ENCODE results near the gene RPL4.
A peak's percentile ranks its signal among the peaks of the same experiment; 100 is the strongest.
"Not testable (repeated sequence)": the region's sequence is repeated elsewhere in the genome, so short reads cannot be mapped to it uniquely, and the experiment has no call there.

RPL4 gene

DNA sequence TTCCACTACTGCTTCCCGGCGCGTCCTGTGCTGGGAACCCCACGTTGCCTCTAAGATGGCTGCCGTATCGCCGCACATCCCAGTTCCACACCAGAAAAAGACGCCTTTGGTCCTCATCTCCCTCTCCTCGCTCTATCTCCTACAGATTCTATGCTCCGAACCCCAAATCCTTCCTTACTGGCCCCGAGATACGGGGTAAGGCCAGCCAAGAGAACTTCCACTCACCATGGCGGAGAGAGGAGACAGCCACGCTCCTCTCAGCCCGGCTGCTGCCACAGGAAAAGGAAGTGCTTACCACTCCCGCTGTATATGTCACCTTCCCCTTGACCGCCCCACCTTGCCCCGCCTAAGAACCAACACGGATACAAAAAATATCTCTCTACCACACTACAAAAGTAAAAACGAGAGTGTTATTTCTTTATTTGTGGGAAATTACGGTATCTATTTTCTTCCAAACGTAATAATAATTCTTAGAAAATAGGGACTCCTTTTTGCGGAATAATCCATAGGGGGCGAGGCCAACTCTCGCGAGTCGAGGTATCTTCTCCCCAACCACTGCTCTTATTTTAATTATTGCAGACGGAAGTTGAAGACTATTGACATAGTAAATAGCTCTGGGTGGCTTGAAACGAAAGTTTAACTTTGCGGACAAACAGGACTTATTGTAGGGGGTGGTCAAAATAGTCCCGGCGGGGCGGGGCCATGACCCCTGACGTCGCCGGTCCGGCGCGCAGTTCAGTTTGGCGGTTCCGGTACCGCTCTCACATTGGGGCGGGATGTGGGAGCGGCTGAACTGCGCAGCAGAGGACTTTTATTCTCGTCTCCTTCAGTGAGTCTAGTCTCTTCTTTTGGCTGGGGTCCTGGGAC, at the start of gene RPL4, which contains the start of gene ZWILCH:
Gene RPL4, minus strand, starts transcription at position 293 of the 867 bp plus-strand sequence. Its CDS starts 65 bp downstream, at position 228.
Gene ZWILCH, plus strand, starts transcription at position 764 of the 867 bp plus-strand sequence. Its CDS starts 13 bp downstream, at position 777.
- DNase-seq: peak; percentile 89

DNA sequence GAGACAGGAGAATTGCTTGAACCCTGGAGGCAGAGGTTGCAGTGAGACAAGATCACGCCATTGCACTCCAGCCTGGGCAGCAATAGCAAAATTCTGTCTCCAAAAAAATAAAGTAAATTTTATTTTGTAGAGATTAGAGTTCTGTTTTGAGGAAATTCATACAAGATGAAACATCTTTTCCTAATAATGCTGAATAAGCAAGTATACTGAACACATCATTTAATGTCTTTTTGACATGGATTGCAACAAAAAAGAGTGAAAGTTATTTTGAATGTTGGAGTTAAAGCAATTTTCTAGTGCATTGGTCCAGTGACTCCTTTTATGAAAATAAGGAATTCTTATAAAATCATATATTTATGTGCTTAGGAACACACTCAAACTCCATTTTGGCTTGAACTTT, 40.6 kb upstream of the RPL4 start:
- no peak for DNase-seq

DNA sequence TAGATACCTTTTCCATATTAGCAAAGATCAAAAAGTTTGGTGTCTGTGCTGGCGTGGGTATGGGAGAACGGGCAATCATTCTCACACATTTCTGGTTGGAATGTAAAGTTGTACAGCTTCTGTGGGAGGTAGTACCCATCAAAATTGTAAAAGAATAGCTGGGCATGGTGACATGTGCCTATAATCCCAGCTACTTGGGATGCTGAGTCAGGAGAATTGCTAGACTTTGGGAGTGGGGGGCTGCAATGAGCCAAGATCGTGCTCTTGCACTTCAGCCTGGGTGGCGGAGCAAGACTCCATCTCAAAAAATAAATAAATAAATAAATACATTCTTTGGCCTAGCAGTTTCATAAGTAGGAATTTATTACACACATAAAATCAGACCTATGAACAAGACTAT, 38.2 kb upstream of the RPL4 start:
- DNase-seq: no peak

DNA sequence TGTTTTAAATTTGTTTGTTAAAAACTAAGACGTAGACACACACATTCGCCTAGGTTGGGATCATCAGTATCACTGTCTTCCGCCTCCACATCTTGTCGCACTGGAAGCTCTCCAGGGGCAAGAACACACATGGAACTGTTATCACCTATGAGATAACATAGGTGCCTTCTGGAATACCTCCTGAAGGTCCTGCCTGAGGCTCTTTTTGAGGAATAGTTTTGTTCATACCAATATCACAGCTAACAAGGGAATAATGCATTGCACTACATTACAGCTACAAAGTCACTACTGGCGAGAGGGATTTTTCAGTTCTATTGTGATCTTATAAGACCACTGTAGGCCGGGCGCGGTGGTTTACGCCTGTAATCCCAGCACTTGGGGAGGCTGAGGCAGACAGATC, 30.4 kb upstream of the RPL4 start:
- DNase-seq: no peak

DNA sequence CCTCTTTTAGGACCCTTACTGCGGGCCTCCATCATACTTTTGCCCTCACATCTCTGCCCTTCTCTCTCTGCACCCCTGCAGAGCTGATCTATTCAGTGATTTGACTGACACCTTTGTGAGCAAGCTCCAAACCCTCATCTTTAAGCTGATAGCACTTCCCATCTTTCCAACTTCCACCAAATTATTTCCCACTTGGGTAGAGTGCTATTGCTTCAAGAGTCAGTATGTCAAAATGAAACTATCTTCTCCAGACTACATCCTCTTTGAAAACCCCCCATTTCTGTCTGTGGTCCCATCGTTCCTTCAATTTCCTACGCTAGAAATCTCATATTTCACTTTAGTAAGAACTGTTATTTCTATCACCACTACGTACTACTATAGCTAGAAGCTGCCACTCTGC, 20.2 kb upstream of the RPL4 start:
- DNase-seq: no peak

DNA sequence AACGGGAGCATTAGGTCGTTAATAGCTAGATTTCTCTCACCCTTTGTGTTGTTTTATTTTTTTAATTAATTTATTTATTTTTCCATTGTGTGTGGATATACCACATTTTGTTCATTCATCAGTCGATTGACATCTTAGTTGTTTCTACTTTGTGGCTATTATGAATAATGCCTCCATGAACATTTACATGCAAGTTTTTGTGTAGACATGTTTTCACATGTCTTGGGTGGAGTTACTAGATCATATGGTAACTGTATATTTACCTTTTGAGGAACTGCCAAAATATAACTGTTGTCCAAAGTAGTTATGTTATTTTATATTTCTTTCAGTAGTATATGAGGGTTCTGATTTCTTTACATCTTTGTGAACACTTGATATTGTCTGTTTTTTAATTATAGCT, 19.3 kb upstream of the RPL4 start:
- DNase-seq: no peak

DNA sequence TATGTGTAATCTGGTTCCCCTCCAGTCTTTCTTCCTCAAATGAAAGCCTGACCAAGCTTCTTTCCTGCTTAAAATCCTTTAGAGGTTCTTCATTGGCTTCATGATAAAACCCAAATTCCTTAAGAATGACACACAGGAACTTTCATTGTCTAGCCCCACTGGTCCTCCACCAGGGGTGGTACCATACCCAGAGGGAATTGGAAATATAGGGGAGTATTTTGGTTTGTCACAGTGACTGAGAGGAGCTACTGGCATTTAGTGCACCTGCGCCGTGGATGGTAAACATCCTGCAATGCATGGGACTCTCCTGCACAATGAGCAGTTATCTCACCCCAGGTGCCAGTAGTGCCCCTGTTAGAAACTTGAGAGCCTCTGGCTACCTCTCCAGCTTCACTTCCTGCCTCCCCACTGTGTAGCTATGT, 11.3 kb upstream of the RPL4 start:
- DNase-seq: no peak

DNA sequence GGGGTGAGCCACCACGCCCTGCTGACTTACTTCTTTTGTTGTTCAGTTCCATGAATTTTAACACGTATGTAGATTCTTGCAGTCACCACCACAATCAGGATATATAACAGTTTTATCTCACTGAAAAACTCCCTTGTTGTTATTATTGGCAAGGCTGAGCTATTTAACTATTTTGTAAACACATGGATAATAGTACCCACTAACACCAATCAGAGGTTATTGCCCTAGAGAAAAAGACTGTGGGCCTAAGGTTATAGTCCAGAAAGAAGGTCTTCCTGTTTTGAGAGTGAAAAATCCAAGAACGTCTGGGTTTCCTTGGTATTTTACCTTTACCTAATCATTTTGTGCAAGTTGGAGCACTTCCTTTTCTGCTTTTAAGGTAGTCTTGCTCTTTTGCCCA, 9.9 kb upstream of the RPL4 start:
- DNase-seq: no peak

DNA sequence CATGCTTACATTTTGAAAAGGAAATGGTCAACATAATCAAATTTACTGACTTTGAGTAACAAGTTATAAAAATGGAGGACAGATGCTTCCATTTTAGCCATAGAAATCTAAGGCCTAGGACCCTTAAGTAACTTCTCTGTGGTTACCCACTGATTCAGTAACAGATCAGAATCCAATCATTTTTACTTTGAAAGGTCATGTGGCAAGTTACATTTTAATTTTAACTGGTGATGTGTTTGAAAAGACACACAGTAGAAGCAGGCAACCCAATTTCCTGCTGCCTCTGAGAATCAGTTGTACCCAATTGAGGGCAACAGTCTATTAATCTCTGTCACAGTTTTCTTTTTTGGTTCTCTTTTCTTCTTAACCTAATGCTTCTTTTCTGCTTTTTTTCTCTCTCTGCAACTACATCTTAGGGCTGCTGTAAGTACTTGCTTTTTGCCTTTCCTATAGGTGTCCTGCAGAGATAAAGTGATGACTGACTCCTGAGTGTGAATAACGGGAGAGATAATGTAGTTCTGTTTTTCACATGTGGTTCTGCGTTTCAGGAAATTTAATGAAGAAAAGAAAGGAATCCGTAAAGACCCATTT, 3.7 kb upstream of the RPL4 start:
- DNase-seq: no peak

DNA sequence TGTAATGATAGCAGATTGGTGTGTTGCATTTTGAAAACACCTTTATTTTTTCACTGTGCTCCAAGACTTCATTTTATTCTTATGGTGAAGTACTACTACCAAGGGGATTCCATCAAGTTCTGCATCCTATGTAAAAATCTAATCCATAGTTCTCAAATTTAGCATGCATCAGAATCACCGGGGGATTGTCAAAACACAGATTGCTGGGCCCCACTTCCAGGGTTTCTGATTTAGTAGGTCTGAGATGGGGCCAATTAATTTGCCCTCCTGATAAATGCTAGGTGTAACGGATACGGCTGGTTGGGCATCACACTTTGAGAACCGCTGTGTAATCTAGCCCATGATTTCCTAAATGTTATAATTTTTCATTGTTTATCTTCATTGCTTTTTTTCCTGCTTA, 1.2 kb upstream of the RPL4 start:
- no peak for DNase-seq

DNA sequence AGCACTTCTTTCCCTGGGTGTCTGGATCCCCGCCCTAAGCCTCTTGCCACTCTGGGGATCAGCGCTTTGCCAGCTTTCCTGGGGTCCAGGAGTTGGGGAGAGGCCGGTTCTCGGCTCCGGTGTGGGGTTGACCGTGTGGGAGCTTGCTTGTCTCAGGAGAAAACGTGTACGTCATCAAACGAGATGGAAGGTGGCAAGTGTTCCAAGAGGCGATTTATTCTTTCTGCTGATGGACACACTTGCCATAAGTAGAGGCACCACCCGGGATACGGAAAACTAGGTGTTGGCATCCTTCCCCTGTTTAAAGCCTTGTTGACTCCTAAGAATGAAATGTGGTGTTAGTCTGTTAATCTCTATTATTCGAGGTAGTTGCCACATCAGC, 766 bp upstream of the RPL4 start:
- DNase-seq: no peak

DNA sequence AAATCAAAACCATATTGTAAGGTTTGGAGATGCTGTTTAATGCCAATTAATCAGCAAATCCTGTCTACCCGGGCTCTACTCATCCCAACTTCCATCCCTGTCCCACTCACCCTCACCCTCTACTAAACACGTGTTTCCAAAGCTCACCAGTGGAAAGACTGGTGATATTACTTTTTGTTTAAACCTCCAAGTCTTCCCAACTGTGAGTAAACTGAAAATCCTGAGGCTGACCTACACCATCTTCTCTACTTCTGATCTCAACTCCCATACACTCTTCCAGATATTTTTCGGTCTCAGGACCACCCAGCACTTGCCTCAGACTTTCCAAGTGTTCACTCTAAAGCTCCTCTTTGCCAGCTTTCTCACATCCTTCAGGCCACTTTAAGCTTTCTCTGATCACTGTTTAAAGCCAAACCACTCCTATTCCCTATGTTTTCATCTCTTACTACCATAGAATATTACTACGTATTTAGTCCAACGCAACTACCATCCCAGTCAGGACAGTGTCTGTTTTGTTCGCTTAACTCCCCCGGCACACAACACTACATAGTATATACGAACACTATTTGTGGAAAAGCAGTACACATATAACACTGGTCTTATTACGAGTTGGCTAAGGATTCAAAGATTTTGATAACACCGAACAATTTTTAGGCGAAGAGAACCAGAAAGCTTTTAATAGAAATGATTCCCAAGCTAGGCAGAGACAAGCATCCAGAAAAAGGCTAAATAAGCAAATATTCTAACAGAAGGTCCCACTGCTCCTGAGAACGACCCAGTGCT, 684 bp downstream of the RPL4 start:
- DNase-seq: no peak

DNA sequence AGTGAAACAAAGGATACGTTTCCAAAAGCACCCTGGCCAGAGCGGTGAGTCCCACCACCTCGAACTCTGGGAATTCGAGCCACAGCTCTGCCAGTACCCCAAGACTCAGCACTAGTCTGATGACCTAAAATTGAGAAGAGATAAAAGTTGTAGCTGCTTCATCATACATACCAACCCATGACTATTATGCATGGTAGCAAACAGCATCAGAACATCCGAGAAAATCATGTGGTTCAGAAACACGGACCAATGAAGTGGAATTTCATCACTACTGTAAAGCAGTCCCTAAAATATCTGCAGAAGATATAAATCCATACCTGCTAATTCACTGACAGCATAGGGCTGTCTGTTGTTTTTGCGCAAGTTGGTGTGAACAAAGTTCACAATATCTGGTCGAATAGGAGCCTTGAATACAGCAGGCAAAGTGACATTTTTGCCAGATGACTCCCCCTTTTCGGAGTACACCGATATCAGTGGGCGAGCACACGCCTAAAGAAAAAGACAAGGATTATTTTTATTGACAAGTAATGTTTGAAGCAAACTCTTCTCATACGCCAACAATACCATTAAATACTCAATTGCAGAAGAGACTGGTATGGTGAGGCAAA, 1.5 kb downstream of the RPL4 start:
- DNase-seq: not testable (repeated sequence)

DNA sequence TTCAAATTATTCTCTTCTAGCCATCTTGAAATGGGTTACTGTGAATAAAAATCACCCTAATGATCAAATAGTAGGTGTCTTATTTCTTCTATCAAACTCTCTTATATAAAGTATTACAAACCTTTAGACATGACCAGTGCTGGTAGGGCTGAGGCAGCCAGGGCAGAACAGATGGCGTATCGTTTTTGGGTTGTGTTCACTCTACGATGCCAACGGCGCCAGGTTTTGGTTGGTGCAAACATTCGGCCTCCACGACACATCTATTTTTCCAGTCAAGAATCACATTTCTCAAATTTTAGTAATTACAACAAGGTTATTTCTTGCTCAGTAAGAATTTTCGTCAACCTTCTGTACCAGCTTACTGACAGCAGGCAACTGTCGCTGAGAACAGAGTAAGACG, 2.2 kb downstream of the RPL4 start:
- DNase-seq: no peak

DNA sequence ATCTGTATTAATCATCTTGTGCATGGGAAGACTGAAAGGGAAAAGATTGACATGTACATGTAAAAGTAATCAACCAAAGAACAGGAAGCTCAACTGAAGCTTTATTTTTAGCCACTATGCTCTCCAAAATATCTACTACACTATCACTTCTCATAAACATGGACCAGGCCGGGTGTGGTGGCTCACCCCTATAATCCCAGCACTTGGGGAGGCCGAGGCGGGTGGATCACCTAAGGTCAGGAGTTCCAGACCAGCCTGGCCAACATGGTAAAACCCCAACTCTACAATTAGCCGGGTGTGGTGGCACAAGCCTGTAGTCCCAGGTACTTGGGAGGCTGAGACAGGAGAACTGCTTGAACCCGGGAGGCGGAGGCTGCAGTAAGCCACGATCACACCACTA, 4.3 kb downstream of the RPL4 start:
- DNase-seq: not testable (repeated sequence)

DNA sequence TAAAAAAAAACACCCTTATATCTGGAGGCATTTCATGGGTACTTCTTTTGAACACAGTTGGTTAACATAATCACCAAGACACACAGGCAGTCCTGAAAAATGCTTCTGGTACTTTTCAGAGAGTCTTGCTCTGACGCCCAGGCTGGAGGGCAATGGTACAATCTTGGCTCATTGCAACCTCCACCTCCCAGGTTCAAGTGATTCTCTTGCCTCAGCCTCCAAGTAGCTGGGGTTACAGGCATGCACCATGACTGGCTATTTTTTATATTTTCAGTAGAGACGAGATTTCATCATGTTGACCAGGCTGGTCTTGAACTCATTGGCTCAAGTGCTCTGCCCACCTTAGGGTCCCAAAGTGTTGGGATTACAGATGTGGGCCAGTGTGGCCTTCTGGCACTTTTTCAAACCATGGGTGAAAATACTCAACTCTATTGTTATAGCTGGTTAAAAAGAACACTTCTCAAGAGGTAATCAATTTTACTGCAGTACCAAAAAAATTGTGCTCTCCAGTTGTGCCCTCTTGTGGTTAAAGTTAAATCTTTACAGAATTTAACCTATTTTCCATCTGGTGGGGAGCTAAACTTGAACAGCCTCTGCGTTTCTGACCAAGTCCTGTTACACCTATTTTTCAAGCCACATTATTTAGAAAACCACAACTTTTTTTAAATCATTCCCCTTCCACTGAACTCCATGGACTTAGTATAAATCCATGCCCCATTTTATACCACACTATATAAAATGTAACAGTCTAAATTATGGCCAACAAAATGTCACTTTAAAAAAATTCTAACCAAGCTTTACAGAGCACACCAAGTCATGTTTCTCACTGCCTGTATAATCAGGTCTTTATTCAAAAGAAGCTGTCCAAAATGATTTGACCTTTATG, 5.9 kb downstream of the RPL4 start:
- no peak for DNase-seq

DNA sequence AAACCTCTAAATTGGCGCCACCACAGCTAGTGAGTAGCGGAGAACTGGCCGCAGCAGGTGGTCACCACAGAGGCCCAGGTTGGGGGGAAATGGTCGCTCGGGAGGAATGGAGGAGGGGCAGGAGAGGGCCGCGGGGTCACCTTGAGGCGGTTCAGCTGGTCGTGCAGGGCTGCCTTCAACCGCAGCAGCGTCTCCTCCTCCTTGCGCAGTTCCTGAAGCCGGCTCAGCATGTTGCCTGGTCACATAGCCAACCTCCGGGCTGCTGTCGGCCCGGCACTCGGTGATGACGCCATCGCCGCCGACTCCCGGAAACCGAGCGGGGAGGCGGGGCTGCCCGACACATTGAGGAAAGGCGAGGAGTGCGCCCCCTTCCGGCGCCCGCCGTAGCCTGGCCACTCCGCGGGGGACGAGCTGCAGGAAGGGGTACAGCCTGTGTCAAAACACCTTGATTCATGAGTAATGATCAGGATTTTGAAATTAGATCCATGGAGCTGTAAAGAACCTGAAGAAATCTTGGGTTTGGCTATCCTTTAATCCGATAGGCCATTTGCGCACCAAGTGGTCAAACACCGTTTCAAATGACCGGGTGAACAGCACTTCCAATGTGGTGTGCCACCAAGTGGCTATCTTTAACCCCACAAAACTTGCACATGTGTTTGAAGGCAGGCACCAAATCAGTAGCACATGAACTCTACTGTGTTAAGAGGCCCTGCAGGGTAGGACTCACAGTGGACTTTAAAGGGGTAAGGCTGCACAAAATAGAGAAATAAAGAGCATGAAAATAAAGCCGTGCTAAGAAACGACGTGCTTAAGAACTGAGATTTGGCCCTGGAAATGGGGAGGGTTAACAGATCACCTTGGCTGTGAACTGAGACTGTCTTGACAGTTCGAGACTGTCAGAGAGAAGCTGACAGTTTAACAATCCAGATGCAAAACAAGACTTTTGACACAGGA, 6.9 kb downstream of the RPL4 start, which contains the start of gene SNAPC5:
Gene SNAPC5, minus strand, starts transcription at position 261 of the 954 bp plus-strand sequence. Its CDS starts 31 bp downstream, at position 230.
- DNase-seq: peak; percentile 98

DNA sequence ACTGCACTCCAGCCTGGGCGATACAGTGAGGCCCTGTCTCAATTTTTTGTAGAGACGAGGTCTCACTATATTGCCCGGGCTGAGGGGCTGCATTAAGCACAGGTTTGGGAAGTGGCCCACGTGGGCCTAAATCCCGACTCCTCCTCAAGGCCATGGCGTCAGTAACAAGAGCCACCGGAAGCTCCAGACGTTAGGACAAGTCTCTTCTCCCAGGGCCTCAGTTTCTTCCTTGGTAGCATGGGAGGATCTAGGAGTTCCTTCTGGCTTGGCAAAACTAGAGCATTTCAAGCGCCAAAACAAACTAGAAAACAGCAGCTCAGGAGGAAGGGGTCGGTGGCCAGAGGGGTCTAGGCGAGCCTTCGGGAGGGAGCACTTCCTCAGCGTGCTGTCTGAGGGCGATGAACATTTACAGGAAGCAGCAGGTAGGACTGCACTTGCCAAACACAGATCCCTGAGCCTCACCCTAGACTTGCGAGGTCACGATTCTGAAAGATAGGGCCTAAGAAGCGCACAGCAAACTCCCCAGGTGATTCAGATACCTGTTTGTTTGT, 7.6 kb downstream of the RPL4 start:
- DNase-seq: no peak

DNA sequence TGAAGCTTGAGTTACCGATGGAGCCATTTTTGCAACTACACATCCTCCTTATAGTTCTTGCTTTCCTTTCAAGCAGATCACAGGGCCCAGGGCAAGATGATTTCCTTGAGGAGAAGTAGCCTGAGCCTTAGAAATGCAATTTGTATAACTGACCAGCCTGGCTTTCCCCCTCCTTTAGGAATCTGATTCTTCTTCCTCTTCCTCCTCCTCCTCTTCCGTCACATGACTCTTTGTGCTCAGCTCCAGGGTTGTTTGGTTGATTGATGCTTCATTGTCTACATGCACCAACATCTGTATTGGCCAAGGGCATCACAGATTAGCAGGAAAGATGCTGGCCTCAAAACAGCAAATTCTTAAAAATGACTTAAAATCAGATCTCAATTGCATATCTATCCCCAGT, 10.4 kb downstream of the RPL4 start:
- DNase-seq: no peak

DNA sequence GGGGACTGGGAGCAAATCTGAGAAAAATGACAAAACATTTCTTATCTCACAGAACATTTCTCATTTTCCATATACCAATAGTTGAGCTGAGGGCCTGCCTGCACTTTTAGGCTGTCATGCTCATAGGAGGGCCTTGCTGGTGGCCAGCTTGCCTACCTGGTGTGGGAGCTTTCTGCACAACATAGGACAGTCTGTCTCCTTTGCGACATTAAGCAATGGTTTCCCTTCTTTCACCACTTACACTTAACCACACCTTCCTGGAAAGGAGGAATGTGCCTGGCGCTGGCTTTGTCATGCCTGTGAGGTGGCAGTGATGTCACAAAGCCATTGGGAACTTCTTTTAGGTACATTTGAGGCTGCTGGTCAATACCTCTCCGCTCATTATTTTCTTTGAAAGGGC, 12.8 kb downstream of the RPL4 start:
- no peak for DNase-seq

Data from right forelimb (tissue), 1 donor.